ENCODE data around the gene TBC1D9B.

- TF ChIP-seq CTCF (IDR thresholded peaks at IDR 0.05; ENCODE audit: borderline replicate concordance, extremely low read depth, low read length, poor library complexity, severe bottlenecking) = no peak
- TF ChIP-seq EZH2 (IDR thresholded peaks at IDR 0.05; ENCODE audit: borderline replicate concordance, low read depth, low read length, severe bottlenecking) = no peak
Observed at GRCh38 chr5:179823937-179824744, 83.6 kb downstream of the TBC1D9B start.
